ENCODE data around the gene PRDM4.
"Not testable (repeated sequence)": the region's sequence is repeated elsewhere in the genome, so short reads cannot be mapped to it uniquely, and the experiment has no call there.

Gene PRDM4

DNA sequence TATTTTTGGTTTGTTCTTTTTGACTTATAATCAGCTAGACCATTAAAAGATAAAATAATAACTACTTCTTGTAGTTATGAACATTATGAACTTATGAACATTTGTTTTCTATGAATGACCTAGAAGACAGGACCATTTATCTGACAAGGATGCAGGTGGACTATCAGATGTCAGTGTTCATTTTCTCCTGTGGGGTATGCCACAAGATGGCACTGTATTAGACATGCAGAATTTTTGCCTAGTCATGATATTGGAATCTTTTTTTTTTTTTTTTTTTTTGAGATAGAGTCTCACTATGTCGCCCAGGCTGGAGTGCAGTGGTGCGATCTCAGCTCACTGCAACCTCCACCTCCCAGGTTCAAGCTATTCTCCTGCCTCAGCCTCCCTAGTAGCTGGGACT lies 65.2 kb downstream of the PRDM4 start:
- DNase-seq (ENCODE audit: low spot score), result not testable (repeated sequence)

DNA sequence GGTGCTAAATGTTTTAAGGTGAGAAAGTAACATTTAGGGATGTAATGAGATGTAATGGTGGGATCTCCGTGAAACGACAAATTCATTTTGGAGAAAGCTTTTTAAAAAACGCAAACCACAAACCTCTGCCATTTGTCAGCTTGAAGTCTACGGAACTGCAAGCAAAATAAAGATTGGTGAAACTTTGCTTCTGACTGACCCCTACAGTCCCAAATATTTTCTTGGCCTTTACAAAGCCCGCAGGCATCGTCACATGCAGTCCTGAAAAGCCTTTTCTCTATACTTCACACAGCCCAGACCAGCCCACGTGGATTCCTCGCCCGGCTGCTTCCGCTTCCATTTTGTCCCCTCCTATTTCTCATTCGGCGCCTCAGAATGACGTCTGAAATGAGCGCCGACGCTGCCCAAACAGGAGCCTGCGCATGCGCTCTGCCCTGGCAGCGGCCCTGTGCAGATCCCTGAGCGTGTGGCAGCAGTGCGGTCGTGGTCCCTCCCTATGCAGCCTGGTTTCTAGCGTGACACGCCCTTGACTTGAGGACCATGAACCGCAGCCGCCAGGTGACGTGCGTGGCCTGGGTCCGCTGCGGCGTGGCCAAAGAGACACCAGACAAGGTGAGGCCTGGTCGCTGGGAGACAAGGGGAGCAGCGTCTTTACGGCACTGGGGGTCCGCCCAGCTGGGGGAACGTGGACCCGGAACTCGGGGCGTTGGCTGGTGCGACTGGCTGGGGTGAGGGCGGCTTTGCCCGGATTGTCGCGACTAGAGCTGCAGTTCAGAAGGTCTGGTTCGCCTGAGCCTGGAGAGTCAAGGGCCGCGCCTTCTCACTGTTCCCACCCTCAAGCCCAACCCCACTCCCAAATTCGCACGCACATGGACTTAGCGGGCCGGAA lies 75.3 kb downstream of the PRDM4 start, which contains the start of gene PWP1:
Gene PWP1 (plus strand): TSS at position 440 of the 889 bp plus-strand sequence. CDS start 101 bp downstream, at position 541.
- peak; percentile 90 for DNase-seq (ENCODE audit: low spot score)

DNA sequence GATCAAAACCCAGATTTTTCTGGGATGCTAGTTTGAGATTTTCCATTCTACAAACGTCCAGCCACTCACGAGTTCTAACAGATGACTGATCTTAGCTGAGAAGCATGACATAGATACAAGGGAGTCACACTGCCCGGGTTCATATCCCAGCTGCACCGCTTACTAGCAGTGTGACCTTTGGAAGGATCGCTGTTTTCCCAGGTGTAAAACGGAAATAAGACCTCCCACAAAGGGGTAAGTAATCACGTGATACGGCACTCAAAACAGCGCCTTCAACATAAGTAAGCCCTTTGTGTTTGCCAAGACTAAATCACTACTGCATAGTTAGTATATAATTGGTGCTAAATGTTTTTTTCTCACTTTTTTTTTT lies 76.0 kb downstream of the PRDM4 start:
- DNase-seq (ENCODE audit: low spot score), result peak; percentile 74

DNA sequence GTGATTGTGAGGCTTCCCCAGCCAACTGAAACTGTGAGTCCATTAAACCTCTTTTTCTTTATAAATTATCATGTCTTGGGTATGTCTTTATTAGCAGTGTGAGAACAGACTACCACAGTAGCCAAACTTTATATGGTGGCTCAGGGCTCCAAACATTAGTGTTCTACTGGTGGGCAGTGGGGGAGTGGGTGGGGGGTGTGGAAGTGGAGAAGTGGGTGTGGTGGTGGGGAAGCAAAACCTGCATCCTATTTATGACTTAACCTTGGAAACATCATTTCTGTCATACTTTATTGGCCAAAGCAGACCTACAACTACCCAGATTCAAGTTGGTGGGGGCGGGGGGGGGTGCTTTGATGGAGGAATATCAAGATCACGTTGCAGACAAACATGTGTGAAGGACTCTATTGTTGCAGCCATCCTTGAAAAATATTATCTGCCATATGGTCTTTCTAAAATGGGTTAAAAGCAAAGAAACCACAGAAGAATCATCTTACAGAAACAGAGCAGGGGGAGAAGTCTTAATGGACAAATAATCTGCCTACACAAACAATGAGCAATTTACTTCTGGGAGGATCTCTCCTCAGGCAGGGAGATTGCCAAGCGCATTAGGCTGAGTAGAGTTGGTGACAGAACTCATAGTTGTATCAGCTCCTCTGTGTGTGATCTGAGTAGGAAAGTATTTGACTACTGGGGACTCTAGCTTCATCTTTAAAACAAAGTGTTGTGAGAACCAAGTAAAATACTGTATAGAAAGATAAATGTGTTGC lies 76.7 kb downstream of the PRDM4 start:
- no peak for DNase-seq (ENCODE audit: low spot score)
